H1 (cell line): ENCODE data around the gene RCAN2. TPM values are rescaled to one million over a fixed set of nuclear protein-coding genes. Genes with fewer than 3 reads are reported as not detected.

ENCODE experiments used
- CTCF ChIA-PET: fragments of 300-600 bp; sonication (Branson Sonifier 250); formaldehyde crosslinking; loops from one replicate; lab custom pipeline; 2021; ENCODE audit not compliant: partially characterized antibody; lab: Charles Lee
- POLR2A ChIA-PET: fragments of 300-600 bp; sonication (Branson Sonifier 250); formaldehyde crosslinking; loops from one replicate; lab custom pipeline; 2021; ENCODE audit warnings: inconsistent platforms; ENCODE audit not compliant: partially characterized antibody; lab: Charles Lee
- DNase-seq, 2 experiments: peaks; one replicate each; pipeline versions ENCODE4 v3.0.0 to v3.0.0-alpha.2; 2010 to 2022; ENCODE audit warnings: low spot score in 2 of 2, low read depth in 1 of 2, mixed read lengths in 1 of 2
- FAIRE-seq: peaks from 2 replicates; lab custom pipeline; 2011; peaks lifted over from hg19 to GRCh38; lab: Jason Lieb, UNC
- H2AFZ ChIP-seq: 2 replicates; pipeline ENCODE4 v1.8.1; 2012; ENCODE audit warnings: low read length, inconsistent platforms
- H2AK5ac ChIP-seq: 2 replicates; pipeline ENCODE4 v1.6.1; 2013; ENCODE audit warnings: low read depth, low read length
- H2BK120ac ChIP-seq: replicated peaks from 2 replicates; pipeline ENCODE3; 2013; ENCODE audit warnings: low read depth, low read length, inconsistent platforms
- H2BK12ac ChIP-seq: 2 replicates; pipeline ENCODE4 v1.6.1; 2013; ENCODE audit warnings: low read depth, low read length
- H2BK15ac ChIP-seq: 2 replicates; pipeline ENCODE4 v1.6.1; 2013; ENCODE audit warnings: low read length
- H2BK20ac ChIP-seq: 2 replicates; pipeline ENCODE4 v1.6.1; 2013; ENCODE audit warnings: low read length
- H2BK5ac ChIP-seq: 2 replicates; pipeline ENCODE4 v1.6.1; 2013; ENCODE audit warnings: low read depth, low read length
- H3K14ac ChIP-seq: 2 replicates; pipeline ENCODE4 v1.6.1; 2013; ENCODE audit warnings: inconsistent platforms; ENCODE audit not compliant: insufficient read length
- H3K18ac ChIP-seq: 2 replicates; pipeline ENCODE4 v1.6.1; 2013; ENCODE audit warnings: low read length; ENCODE audit errors: extremely low read depth
- H3K23ac ChIP-seq: 2 replicates; pipeline ENCODE4 v1.6.1; 2013; ENCODE audit warnings: inconsistent platforms; ENCODE audit not compliant: insufficient read length
- H3K23me2 ChIP-seq: 2 replicates; pipeline ENCODE4 v1.6.1; 2013; ENCODE audit warnings: low read depth, low read length
- H3K27ac ChIP-seq: 2 replicates; pipeline ENCODE4 v1.6.1; 2011; ENCODE audit warnings: low read depth, low read length, inconsistent platforms
- H3K27me3 ChIP-seq, 4 experiments: replicated peaks in 1 of 4; 1 replicate in 1 of 4; 2 replicates in 3 of 4; pipeline versions ENCODE4 v1.6.1 to v1.8.1; 2011 to 2013; ENCODE audit warnings: low read length in 3 of 4, mild to moderate bottlenecking in 3 of 4, inconsistent platforms in 2 of 4, mixed read lengths in 2 of 4, moderate library complexity in 1 of 4; ENCODE audit not compliant: control insufficient read depth in 3 of 4, insufficient read depth in 3 of 4; ENCODE audit errors: extremely low read depth in 1 of 4
- H3K36me3 ChIP-seq, 4 experiments: 2 replicates each; pipeline versions ENCODE4 v1.6.1 to v1.8.1; 2011 to 2013; ENCODE audit warnings: mild to moderate bottlenecking in 4 of 4, low read length in 3 of 4, moderate library complexity in 2 of 4, control low read depth in 1 of 4, inconsistent platforms in 1 of 4; ENCODE audit not compliant: insufficient read depth in 4 of 4, control insufficient read depth in 2 of 4
- H3K4ac ChIP-seq: replicated peaks from 2 replicates; pipeline ENCODE3; 2013; ENCODE audit warnings: low read length, low read depth, mixed read lengths, inconsistent platforms; ENCODE audit not compliant: insufficient read length
- H3K4me1 ChIP-seq, 4 experiments: replicated peaks in 1 of 4; 1 replicate in 1 of 4; 2 replicates in 3 of 4; pipeline versions ENCODE4 v1.6.1 to v1.8.1; 2011 to 2013; ENCODE audit warnings: low read length in 3 of 4, inconsistent platforms in 2 of 4, mixed read lengths in 1 of 4; ENCODE audit not compliant: insufficient read depth in 4 of 4, control insufficient read depth in 3 of 4
- H3K4me2 ChIP-seq, 2 experiments: 2 replicates each; pipeline versions ENCODE4 v1.6.1 to v1.8.1; 2011 to 2013; ENCODE audit warnings: low read depth in 2 of 2, low read length in 2 of 2, control low read depth in 1 of 2, inconsistent platforms in 1 of 2, mild to moderate bottlenecking in 1 of 2; ENCODE audit not compliant: insufficient read depth in 1 of 2
- H3K4me3 ChIP-seq, 4 experiments: fragments of 200-600, 300-600 bp in 1 of 4; sonication (generic), shearing (Covaris generic), sonication (Bioruptor Twin) in 1 of 4; 2 replicates each; pipeline versions ENCODE4 v1.5.1 to v1.8.1; 2011 to 2016; ENCODE audit warnings: low read length in 4 of 4, low read depth in 3 of 4, control low read depth in 2 of 4, inconsistent platforms in 2 of 4, mild to moderate bottlenecking in 2 of 4, mixed read lengths in 1 of 4, moderate library complexity in 1 of 4; ENCODE audit not compliant: insufficient read depth in 2 of 4; ENCODE audit errors: extremely low read depth in 1 of 4
- H3K56ac ChIP-seq: replicated peaks from 2 replicates; pipeline ENCODE3; 2013; ENCODE audit warnings: low read depth, mild to moderate bottlenecking, mixed read lengths, low read length, inconsistent platforms; ENCODE audit not compliant: insufficient read length
- H3K79me1 ChIP-seq: 2 replicates; pipeline ENCODE4 v1.6.1; 2013; ENCODE audit warnings: low read depth, low read length, control low read depth
- H3K79me2 ChIP-seq, 2 experiments: 2 replicates each; pipeline versions ENCODE4 v1.6.1 to v1.8.1; 2012 to 2013; ENCODE audit warnings: low read length in 2 of 2, mild to moderate bottlenecking in 2 of 2, inconsistent platforms in 1 of 2; ENCODE audit not compliant: insufficient read depth in 2 of 2, control insufficient read depth in 1 of 2
- H3K9ac ChIP-seq, 4 experiments: replicated peaks in 1 of 4; 1 replicate in 1 of 4; 2 replicates in 3 of 4; pipeline versions ENCODE4 v1.6.1 to v1.8.1; 2011 to 2013; ENCODE audit warnings: low read depth in 3 of 4, low read length in 3 of 4, control low read depth in 2 of 4, mild to moderate bottlenecking in 2 of 4, moderate library complexity in 2 of 4, inconsistent platforms in 1 of 4; ENCODE audit errors: extremely low read depth in 1 of 4
- H3K9me3 ChIP-seq, 2 experiments: 2 replicates each; pipeline versions ENCODE4 v1.6.1 to v1.8.1; 2012 to 2013; ENCODE audit warnings: mild to moderate bottlenecking in 2 of 2, moderate library complexity in 2 of 2, control low read depth in 1 of 2, inconsistent platforms in 1 of 2, low read depth in 1 of 2, low read length in 1 of 2, mixed read lengths in 1 of 2; ENCODE audit not compliant: insufficient read depth in 2 of 2
- H4K20me1 ChIP-seq, 2 experiments: replicated peaks in 1 of 2; 2 replicates each; pipeline versions ENCODE3 to v1.8.1; 2011 to 2013; ENCODE audit warnings: inconsistent platforms in 2 of 2, low read length in 2 of 2, mild to moderate bottlenecking in 1 of 2; ENCODE audit not compliant: insufficient read depth in 2 of 2, control insufficient read depth in 1 of 2
- H4K5ac ChIP-seq: 2 replicates; pipeline ENCODE4 v1.6.1; 2013; ENCODE audit warnings: low read length, low read depth, mixed read lengths, inconsistent platforms; ENCODE audit not compliant: insufficient read length
- H4K8ac ChIP-seq: 2 replicates; pipeline ENCODE4 v1.8.0; 2013; ENCODE audit warnings: mild to moderate bottlenecking, moderate library complexity, low read length, inconsistent platforms; ENCODE audit not compliant: insufficient read depth; ENCODE audit errors: extremely low read depth
- H4K91ac ChIP-seq: replicated peaks from 2 replicates; pipeline ENCODE3; 2013; ENCODE audit warnings: low read length, mixed read lengths, inconsistent platforms; ENCODE audit not compliant: insufficient read length
- BRCA1 ChIP-seq: IDR thresholded peaks from 2 replicates; pipeline ENCODE4 v1.6.1; 2012; ENCODE audit warnings: low read depth, low read length, improper control_type of control experiment
- SAP30 ChIP-seq: fragments of 300-600 bp; sonication (generic); IDR thresholded peaks from 2 replicates; pipeline ENCODE4 v1.7.1; 2012; ENCODE audit warnings: low read length, moderate library complexity, mild to moderate bottlenecking, inconsistent platforms; ENCODE audit not compliant: insufficient read depth, insufficient replicate concordance
- TAF1 ChIP-seq: IDR thresholded peaks from 2 replicates; pipeline ENCODE4 v1.6.1; 2011; ENCODE audit warnings: mild to moderate bottlenecking, low read depth, low read length
- TAF7 ChIP-seq: optimal IDR thresholded peaks from 2 replicates; pipeline ENCODE3; 2011; ENCODE audit warnings: low read depth, mild to moderate bottlenecking, inconsistent platforms, low read length, moderate library complexity, borderline replicate concordance
- WGBS, 2 experiments: shearing (Covaris generic) in 1 of 2; methylation state at CpG; one replicate each; pipeline versions ENCODE4 v1.1.6 to v1.1.7; 2013 to 2015; ENCODE audit warnings: low lambda C conversion rate in 2 of 2, mixed read lengths in 2 of 2, inconsistent platforms in 1 of 2, low coverage in 1 of 2, missing lambda C conversion rate in 1 of 2; ENCODE audit not compliant: insufficient replicate concordance in 2 of 2, insufficient coverage in 1 of 2, insufficient read length in 1 of 2; ENCODE audit errors: extremely low coverage in 1 of 2, missing lambda C conversion rate in 1 of 2; 5-methylcytosine and 5-hydroxymethylcytosine counted together
- polyA plus RNA-seq, 7 experiments: library from polyadenylated mRNA; depleted of rRNA in 3 of 7; stranded (reverse) in 5 of 7; unstranded in 2 of 7; fragments of >200 nt in 5 of 7; fragments of 200-250 nt in 2 of 7; gene quantifications; 1 replicate in 5 of 7; 2 replicates in 1 of 7; 4 replicates in 1 of 7; pipeline versions ENCODE4 v1.2.1 to v1.2.3, GENCODE V29; 2011 to 2013; ENCODE audit warnings: missing spikeins in 2 of 7, mixed read lengths in 2 of 7
- total RNA-seq: library from RNA; stranded (reverse); fragmentation: NEBNext Ultra II Directional; extraction: Animal tissue kit (Norgen Biotek cat#: 25700); gene quantifications from 2 replicates; pipeline ENCODE4 v1.2.1, GENCODE V29; 2021

Gene RCAN2
- total and polyA plus RNA-seq, 2 of the 8 experiments (the other 6 are each of a cell fraction or from before 2014, with no cell fraction given), result 5.0 to 8.5 TPM

GRCh38 chr6:46334442-46334841 lies 156.8 kb downstream of the RCAN2 start:
- TF ChIP-seq TAF1 (no peak), TAF7 (no peak), SAP30 (no peak), BRCA1 (no peak)
- no peaks in the 10 kb centered on the region for H3K27me3 ChIP-seq
- H3K9ac ChIP-seq, result no peak overlapping the region
- no peak overlapping the region for H2BK20ac ChIP-seq
- H3K23ac ChIP-seq, result no peak overlapping the region
- no peaks in the 10 kb centered on the region for H3K36me3 ChIP-seq
- no peaks in the 10 kb centered on the region for H3K4me1 ChIP-seq
- whole genome bisulfite sequencing, 2 experiments, result 100% methylated on average over 3 of the region's 3 CpGs; no CpG with 5 or more reads in 1 of the 2 experiments
- H3K4ac ChIP-seq, result no peak overlapping the region
- no peak overlapping the region for H3K27ac ChIP-seq
- no peaks in the 10 kb centered on the region for H3K79me1 ChIP-seq
- no peak overlapping the region for H2BK12ac ChIP-seq
- H3K18ac ChIP-seq, result no peak overlapping the region
- no peak overlapping the region for H4K8ac ChIP-seq
- H3K14ac ChIP-seq, result no peak overlapping the region
- no peaks in the 10 kb centered on the region for H3K9me3 ChIP-seq
- H2AFZ ChIP-seq, result no peak overlapping the region
- POLR2A ChIA-PET, result no interaction called here
- no peak overlapping the region for H2BK120ac ChIP-seq
- H2BK15ac ChIP-seq, result no peak overlapping the region
- CTCF ChIA-PET, result interaction anchor here (0.7 kb wide), 1 partner anchor 9 kb away, joined by 3 read pairs; no protein-coding TSS in a partner anchor
- H4K91ac ChIP-seq, result no peak overlapping the region
- no peak overlapping the region for H2BK5ac ChIP-seq
- no peaks in the 10 kb centered on the region for H3K23me2 ChIP-seq
- H3K56ac ChIP-seq, result no peak overlapping the region
- H3K4me2 ChIP-seq, result no peak overlapping the region
- DNase-seq, result no peak
- no peaks in the 10 kb centered on the region for H3K79me2 ChIP-seq
- no peak overlapping the region for H4K5ac ChIP-seq
- no peak overlapping the region for H2AK5ac ChIP-seq
- no peaks in the 10 kb centered on the region for H4K20me1 ChIP-seq
- H3K4me3 ChIP-seq, result no peak overlapping the region
- no peak for FAIRE-seq
